ENCODE data around the gene OPCML. TPM values are rescaled to one million over a fixed set of nuclear protein-coding genes. Genes with fewer than 3 reads are reported as not detected.

Gene OPCML
- total RNA-seq, 1 donor from 2014 or later: 1.7 TPM

- Mint-ChIP-seq H3K4me1 (ENCODE audit: low read depth) (peaks cover 6% of the 10 kb centered on the region), H3K27me3 (peaks cover 16% of the 10 kb centered on the region), H3K9me3 (ENCODE audit: low read depth) (peaks cover 5% of the 10 kb centered on the region), H3K36me3 (ENCODE audit: insufficient read depth) (no peaks in the 10 kb centered on the region), H3K27ac (no peak overlapping the region), H3K4me3 (ENCODE audit: low read depth) (no peak overlapping the region)
- TF ChIP-seq CTCF (IDR thresholded peaks at IDR 0.05; ENCODE audit: unreplicated experiment): no peak
- no peak for DNase-seq (ENCODE audit: low spot score, unreplicated experiment)
Observed at GRCh38 chr11:133238027-133238426, 294.3 kb downstream of the OPCML start.

- Mint-ChIP-seq H3K36me3 (ENCODE audit: insufficient read depth) (no peaks in the 10 kb centered on the region), H3K4me3 (ENCODE audit: low read depth) (no peak overlapping the region), H3K4me1 (ENCODE audit: low read depth) (peaks cover 10% of the 10 kb centered on the region), H3K9me3 (ENCODE audit: low read depth) (peaks cover 5% of the 10 kb centered on the region), H3K27ac (no peak overlapping the region), H3K27me3 (peaks cover 18% of the 10 kb centered on the region)
- TF ChIP-seq CTCF (IDR thresholded peaks at IDR 0.05; ENCODE audit: unreplicated experiment): no peak
- DNase-seq (ENCODE audit: low spot score, unreplicated experiment): no peak
Observed at GRCh38 chr11:133235381-133235780, 296.9 kb downstream of the OPCML start.

DNA sequence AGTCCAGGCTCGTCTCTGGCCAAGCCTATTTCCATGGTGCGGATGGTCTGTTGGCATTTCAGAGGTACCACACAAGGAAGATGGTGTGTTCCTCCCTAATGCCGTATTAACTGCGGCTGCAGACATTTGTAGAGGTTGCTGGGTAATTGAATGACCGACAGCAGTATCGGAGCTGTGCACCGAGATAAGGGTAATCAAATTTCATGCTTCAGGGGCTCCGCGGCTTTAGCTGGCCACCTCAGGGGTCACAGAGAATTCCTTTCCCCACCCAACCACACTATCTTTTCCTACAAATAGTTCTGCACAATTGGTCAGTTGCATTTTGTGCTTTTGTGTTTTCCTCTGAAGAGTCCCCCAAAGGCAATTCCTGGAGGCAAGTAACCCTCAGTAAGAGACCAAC is 297.4 kb downstream of the OPCML start:
- Mint-ChIP-seq H3K4me3 (ENCODE audit: low read depth) (no peak overlapping the region), H3K36me3 (ENCODE audit: insufficient read depth) (no peaks in the 10 kb centered on the region), H3K27me3 (peaks cover 18% of the 10 kb centered on the region), H3K9me3 (ENCODE audit: low read depth) (peaks cover 5% of the 10 kb centered on the region), H3K4me1 (ENCODE audit: low read depth) (peaks cover 11% of the 10 kb centered on the region), H3K27ac (no peak overlapping the region)
- no peak for DNase-seq (ENCODE audit: low spot score, unreplicated experiment)
- no peak for TF ChIP-seq CTCF (IDR thresholded peaks at IDR 0.05; ENCODE audit: unreplicated experiment)

DNA sequence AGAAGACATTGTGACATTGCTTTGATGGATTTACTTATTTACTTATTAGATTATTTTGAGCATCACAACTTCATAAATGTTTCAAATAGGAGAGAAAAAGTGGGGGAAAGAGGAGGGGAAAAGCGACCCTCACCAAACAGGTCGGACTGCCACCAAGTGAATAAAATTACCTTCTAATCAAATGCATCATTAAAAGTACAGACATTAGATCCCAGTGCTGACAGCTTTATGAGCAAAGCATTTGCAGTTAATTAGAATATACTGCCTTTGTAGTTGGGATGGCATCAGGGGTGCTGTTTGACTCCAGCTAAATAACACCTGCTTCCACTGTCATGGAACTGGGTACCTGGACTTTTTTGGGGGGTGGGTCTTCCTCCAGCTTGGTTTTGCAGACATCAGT is 299.6 kb downstream of the OPCML start:
- DNase-seq (ENCODE audit: low spot score, unreplicated experiment): no peak
- H3K4me3 Mint-ChIP-seq (ENCODE audit: low read depth): no peak overlapping the region
- H3K36me3 Mint-ChIP-seq (ENCODE audit: insufficient read depth): no peaks in the 10 kb centered on the region
- H3K4me1 Mint-ChIP-seq (ENCODE audit: low read depth): peaks cover 14% of the 10 kb centered on the region
- H3K27me3 Mint-ChIP-seq: peaks cover 38% of the 10 kb centered on the region
- TF ChIP-seq CTCF (IDR thresholded peaks at IDR 0.05; ENCODE audit: unreplicated experiment): no peak
- H3K9me3 Mint-ChIP-seq (ENCODE audit: low read depth): peaks cover 5% of the 10 kb centered on the region
- no peak overlapping the region for H3K27ac Mint-ChIP-seq

DNA sequence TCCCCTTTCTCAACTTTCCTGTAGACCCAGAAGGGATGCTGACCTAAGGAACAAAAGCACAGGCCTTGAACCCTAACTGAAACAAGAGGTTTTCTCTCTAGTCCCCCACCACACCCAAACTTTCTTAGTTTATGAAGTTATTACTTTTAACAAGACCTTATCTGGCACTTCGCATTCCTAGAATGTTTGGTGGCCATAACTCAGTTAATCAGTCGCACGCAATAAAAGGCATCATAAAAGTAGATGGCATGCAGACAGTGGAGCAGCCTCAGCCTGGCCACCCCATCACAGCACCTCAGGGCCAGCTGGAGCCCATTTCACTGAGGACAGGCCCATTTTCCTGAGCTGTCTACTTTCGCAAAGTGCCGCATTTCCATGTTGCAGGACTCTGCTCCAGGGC is 301.9 kb downstream of the OPCML start:
- Mint-ChIP-seq H3K4me3 (ENCODE audit: low read depth) (no peak overlapping the region), H3K4me1 (ENCODE audit: low read depth) (peaks cover 14% of the 10 kb centered on the region), H3K36me3 (ENCODE audit: insufficient read depth) (no peaks in the 10 kb centered on the region), H3K27me3 (peaks cover 47% of the 10 kb centered on the region), H3K9me3 (ENCODE audit: low read depth) (peaks cover 5% of the 10 kb centered on the region), H3K27ac (no peak overlapping the region)
- DNase-seq (ENCODE audit: low spot score, unreplicated experiment): no peak
- no peak for TF ChIP-seq CTCF (IDR thresholded peaks at IDR 0.05; ENCODE audit: unreplicated experiment)
